Ovary (tissue), 9 donors: Measurements from ENCODE around the gene RBM20. TPM values are rescaled to one million over a fixed set of nuclear protein-coding genes. Genes with fewer than 3 reads are reported as not detected.

Source experiments
- DNase-seq, 5 donors: peaks; one replicate each; pipeline ENCODE4 v3.0.0-alpha.2; 2019 to 2020
- H3K27ac ChIP-seq, 2 donors: fragments of 200-600 bp; one replicate each; pipeline versions ENCODE4 v1.5.1 to v1.8.0; 2019 to 2022
- H3K27me3 ChIP-seq: fragments of 200-600 bp; one replicate; pipeline ENCODE4 v1.8.0; 2022
- H3K36me3 ChIP-seq: fragments of 200-600 bp; sonication (generic); one replicate; pipeline ENCODE4 v1.5.1; 2019
- H3K4me1 ChIP-seq: one replicate; pipeline ENCODE4 v1.8.1; 2013; ENCODE audit warnings: mild to moderate bottlenecking, moderate library complexity; ENCODE audit not compliant: insufficient read depth
- H3K4me3 ChIP-seq: fragments of 200-600 bp; sonication (generic); one replicate; pipeline ENCODE4 v1.5.1; 2017
- H3K9me3 ChIP-seq, 2 donors: fragments of 200-600 bp in 1 of 2; sonication (generic) in 1 of 2; one replicate each; pipeline versions ENCODE4 v1.5.1 to v1.8.1; 2013 to 2019; ENCODE audit warnings: mild to moderate bottlenecking in 1 of 2, moderate library complexity in 1 of 2
- EP300 ChIP-seq: sonication (generic); formaldehyde crosslinking; IDR thresholded peaks from one replicate; pipeline ENCODE4 v1.6.1; 2017; ENCODE audit warnings: antibody characterized with exemption
- POLR2A ChIP-seq: fragments of 450-650 bp; IDR thresholded peaks from one replicate; pipeline ENCODE4 v1.6.1; 2017; ENCODE audit warnings: antibody characterized with exemption, mild to moderate bottlenecking, moderate library complexity
- WGBS, 3 donors: extraction: QIAGEN DNeasy Blood & Tissue Kit in 1 of 3; methylation state at CpG; one replicate each; pipeline versions ENCODE4 v1.1.5 to v1.1.7; 2013 to 2017; 5-methylcytosine and 5-hydroxymethylcytosine counted together
- intact Hi-C, 4 donors: fragments of 100-400 bp; cut with DNase I; formaldehyde crosslinking; loops; one replicate each; pipeline versions ENCODE4 v1.11.0 to v1.15.1; 2022 to 2023
- polyA plus RNA-seq, 2 donors: library from polyadenylated mRNA; stranded (reverse); fragments of 200-250 nt in 1 of 2; fragments of 350-450 nt in 1 of 2; fragmentation: Illumina TruSeq in 1 of 2; extraction: RNeasy Lipid Tissue Mini Kit (QIAGEN cat#74804) in 1 of 2; gene quantifications; one replicate each; pipeline ENCODE4 v1.2.3, GENCODE V29; 2013 to 2014
- total RNA-seq, 7 donors: library from RNA; depleted of rRNA in 2 of 7; stranded (reverse); fragments of >200 nt in 2 of 7; fragmentation: NEBNext Ultra II Directional in 3 of 7; extraction: Animal tissue kit (Norgen Biotek cat#: 25700) in 3 of 7; gene quantifications; one replicate each; pipeline versions ENCODE4 v1.1.0 to v1.2.4, GENCODE V29; 2016 to 2023
- TF ChIP-seq, protein P1 (sequence below), 3 donors: fragments of 450-650 bp in 2 of 3; fragments of 200-600 bp in 1 of 3; IDR thresholded peaks; one replicate each; pipeline versions ENCODE4 v1.5.1 to v1.8.0; 2016 to 2022; ENCODE audit warnings: antibody characterized with exemption in 3 of 3, mild to moderate bottlenecking in 1 of 3
- donor health status: DM: no; HTN: no; CAD: no; lungs with moderate emphysema.
- donor health status: DM: no; HTN: no; CAD: no.
- donor health status: Bipolar disorder and iron deficiency.
- donor health status: DM: yes; HTN: yes; CAD: no.
- donor health status: DM: no; HTN: no; CAD: no.
- donor health status: DM: yes; HTN: yes; CAD: no.

The RBM20 gene
- total and polyA plus RNA-seq, 9 donors = 0.96 to 4.9 (median 3.6) TPM

DNA sequence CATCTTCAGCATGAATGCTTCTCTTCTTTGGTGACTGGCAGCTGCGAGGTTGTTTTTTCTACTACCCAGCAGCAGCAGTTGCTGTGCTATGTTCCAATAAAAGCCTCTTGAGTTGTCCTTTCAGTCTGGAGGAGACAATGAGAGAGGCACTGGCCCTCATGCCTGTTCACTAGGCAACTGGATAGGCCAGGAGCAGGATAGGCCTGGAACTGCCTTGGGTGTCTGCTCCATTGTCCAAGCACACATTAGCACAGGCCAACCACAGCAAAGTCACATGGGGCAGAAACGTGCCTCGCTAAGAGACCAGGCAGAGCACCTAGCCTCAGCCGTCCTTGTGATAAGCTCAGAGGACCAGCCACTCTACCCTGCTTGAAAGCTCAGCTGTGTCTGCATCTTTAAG is 150.7 kb downstream of the RBM20 start:
- TF ChIP-seq, protein P1, sequence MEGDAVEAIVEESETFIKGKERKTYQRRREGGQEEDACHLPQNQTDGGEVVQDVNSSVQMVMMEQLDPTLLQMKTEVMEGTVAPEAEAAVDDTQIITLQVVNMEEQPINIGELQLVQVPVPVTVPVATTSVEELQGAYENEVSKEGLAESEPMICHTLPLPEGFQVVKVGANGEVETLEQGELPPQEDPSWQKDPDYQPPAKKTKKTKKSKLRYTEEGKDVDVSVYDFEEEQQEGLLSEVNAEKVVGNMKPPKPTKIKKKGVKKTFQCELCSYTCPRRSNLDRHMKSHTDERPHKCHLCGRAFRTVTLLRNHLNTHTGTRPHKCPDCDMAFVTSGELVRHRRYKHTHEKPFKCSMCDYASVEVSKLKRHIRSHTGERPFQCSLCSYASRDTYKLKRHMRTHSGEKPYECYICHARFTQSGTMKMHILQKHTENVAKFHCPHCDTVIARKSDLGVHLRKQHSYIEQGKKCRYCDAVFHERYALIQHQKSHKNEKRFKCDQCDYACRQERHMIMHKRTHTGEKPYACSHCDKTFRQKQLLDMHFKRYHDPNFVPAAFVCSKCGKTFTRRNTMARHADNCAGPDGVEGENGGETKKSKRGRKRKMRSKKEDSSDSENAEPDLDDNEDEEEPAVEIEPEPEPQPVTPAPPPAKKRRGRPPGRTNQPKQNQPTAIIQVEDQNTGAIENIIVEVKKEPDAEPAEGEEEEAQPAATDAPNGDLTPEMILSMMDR (IDR thresholded peaks at IDR 0.05) = no peak
- TF ChIP-seq EP300 (no peak), POLR2A (no peak)
- intact Hi-C loops = no loop called here
- Histone ChIP-seq H3K27ac (no peak overlapping the region), H3K4me1 (no peaks in the 10 kb centered on the region), H3K9me3 (no peaks in the 10 kb centered on the region), H3K27me3 (no peaks in the 10 kb centered on the region), H3K4me3 (no peak overlapping the region), H3K36me3 (no peaks in the 10 kb centered on the region)
- DNase-seq = no peak
- 83 to 86% (median 86%) methylated on average over 4 of the region's 4 CpGs for WGBS, 3 donors

DNA sequence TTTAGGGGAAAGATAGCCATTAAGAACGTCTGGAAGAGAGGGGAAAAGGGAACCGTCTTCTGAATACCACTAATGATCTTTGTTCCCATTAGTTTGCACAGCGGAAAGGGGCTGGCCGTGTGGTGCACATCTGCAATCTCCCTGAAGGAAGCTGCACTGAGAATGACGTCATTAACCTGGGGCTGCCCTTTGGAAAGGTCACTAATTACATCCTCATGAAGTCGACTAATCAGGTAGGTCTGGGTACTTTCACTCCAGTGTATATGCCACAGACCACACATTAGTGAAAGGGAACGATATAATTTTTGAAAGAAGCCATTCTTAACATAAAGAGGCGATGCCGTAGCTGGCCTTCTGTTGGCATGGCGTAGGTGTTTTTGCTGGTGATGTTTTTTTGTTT is 153.3 kb downstream of the RBM20 start:
- 73 to 77% (median 74%) methylated on average over 10 of the region's 10 CpGs for WGBS, 3 donors
- H3K27me3 ChIP-seq = no peaks in the 10 kb centered on the region
- no peak for TF ChIP-seq EP300
- no peak for TF ChIP-seq POLR2A
- TF ChIP-seq, protein P1 (IDR thresholded peaks at IDR 0.05) = no peak
- H3K4me3 ChIP-seq = no peak overlapping the region
- H3K4me1 ChIP-seq = no peaks in the 10 kb centered on the region
- no peaks in the 10 kb centered on the region for H3K9me3 ChIP-seq
- H3K36me3 ChIP-seq = no peaks in the 10 kb centered on the region
- no peak overlapping the region for H3K27ac ChIP-seq
- DNase-seq = no peak
- intact Hi-C loops = no loop called here

DNA sequence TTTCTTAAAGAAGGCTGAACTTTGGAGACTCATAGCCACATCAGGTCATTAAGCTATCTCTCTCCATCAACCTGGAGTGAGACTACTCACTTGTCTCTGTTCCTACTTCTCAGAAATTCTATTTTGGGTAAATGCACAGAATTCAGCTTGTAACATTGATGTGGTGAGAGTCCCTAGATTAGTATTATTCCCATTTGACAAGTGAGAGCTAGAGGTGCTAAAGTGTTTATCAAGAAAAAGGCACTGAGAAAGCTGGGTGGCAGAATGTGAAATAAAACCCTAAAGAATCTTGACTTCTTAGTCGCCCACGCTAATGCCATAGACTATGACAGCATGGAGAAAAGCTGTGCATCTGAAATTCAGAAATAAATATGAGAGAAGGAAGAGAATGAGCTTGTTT is 154.2 kb downstream of the RBM20 start:
- WGBS, 3 donors = 93 to 95% (median 94%) methylated on average over 2 of the region's 2 CpGs
- Histone ChIP-seq H3K4me1 (peaks cover 2% of the 10 kb centered on the region), H3K9me3 (no peaks in the 10 kb centered on the region), H3K27ac (no peak overlapping the region), H3K27me3 (no peaks in the 10 kb centered on the region), H3K4me3 (no peak overlapping the region), H3K36me3 (no peaks in the 10 kb centered on the region)
- DNase-seq = no peak
- TF ChIP-seq, protein P1 (IDR thresholded peaks at IDR 0.05) = no peak
- TF ChIP-seq POLR2A (no peak), EP300 (no peak)
- intact Hi-C loops = no loop called here

DNA sequence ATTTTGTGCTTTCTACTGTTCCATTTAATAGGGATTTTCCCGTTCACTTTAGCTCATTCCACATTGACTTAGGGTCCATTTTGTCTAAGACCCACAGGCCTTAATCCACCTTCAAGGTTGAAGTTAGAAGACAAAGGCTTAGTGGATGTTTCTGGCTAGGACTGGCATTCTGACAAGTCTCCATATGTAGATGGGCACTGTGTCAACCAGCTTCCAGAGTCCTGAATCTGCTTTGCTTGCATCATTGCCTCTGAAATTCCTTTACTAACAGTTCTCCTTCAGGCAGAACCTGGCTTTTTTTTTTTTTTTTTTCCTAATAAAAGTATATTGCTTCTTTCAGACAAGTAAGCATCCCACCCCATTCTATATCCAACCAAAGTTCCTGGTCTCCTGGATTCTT is 158.0 kb downstream of the RBM20 start:
- no peak for DNase-seq
- Histone ChIP-seq H3K9me3 (no peaks in the 10 kb centered on the region), H3K27me3 (no peaks in the 10 kb centered on the region), H3K4me3 (no peak overlapping the region), H3K27ac (no peak overlapping the region), H3K4me1 (peaks cover 5% of the 10 kb centered on the region), H3K36me3 (no peaks in the 10 kb centered on the region)
- whole genome bisulfite sequencing, 3 donors = 76 to 89% (median 86%) methylated on average over 1 of the region's 1 CpG
- TF ChIP-seq POLR2A (no peak), EP300 (no peak)
- TF ChIP-seq, protein P1 (IDR thresholded peaks at IDR 0.05) = no peak
- intact Hi-C loops = loop anchor here in 3 of 4 donors (5.0 to 10.0 kb wide), 3 partner anchors 83 to 273 kb away; partner anchors contain the start of gene ADRA2A (in 1 of the 3)
